TTC549 (cell line): Measurements from ENCODE around the gene SLC44A1.

Experiments
- FAIRE-seq: peaks from 2 replicates; lab custom pipeline; 2012; peaks lifted over from hg19 to GRCh38; lab: Jason Lieb, UNC

The SLC44A1 gene

DNA sequence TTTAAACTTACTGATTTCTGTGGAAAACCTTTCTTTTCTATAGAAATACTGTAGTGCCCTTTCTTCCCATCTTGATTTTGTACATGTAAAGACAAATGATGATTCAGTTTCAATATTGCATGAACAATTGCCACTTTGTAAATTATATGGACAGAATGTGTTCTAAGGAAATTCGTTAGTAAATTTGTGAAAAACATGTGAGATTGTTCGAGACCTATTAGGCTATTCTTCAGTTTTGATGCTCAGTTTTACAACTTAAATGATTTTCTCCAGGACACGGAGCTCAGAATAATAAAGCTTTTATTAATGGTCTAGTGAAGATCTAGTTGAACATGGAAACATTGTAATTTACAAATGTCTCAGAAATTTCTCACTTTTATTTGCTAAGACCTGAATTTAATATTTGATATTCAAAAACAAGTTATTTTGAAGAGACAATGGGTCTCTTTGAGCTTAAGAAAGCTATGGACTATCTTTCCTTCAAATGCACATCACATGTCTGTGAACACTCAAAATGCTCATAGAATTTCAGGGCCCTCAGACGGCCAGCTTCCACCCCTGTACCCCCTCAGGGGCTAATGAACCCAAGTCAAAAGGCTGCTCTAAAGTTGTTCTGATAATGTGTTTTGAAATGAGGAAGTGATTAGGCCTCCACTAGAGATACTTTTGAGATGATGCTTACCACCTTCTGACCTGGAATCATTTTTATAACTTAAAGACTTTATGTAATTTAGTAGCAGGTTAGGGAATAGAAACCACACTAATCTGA lies 149.3 kb downstream of the SLC44A1 start:
- no peak for FAIRE-seq

DNA sequence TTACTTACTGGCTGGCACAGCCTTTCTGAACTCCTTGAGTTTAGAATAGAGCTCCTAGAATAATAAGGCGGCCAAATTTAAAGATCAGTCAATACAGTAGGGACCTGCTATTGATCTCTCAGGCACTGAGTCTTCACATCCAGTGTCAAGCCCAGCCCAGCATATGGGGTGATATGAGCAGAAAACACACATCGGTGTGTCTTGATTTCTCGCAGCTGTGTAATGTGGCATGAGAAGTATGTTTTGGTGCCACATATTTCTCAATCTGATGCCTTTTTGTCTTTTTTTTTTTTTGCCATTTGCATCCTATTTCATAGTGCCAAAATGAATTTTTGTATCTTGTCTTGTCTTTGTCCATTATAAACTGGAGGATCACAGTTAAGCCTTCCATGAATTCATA lies 152.0 kb downstream of the SLC44A1 start:
- FAIRE-seq = no peak

DNA sequence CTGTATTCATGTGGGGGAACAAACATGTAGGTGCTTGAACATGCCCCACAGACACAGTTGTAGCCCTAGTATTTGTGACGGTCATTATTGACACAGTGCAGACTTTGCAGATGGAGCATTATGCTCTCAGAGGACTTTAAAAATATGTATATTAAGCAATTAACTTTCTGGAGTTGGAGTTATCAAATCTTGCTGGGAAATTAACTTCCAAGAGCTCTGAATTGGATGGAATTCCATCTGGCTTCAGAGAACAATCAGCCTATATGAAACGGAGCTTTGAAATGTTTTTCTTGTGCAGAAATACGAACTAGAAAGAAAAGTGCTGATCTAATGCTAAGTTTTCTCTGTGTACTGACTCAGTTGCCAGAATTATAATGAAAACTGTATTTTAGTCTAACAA lies 152.4 kb downstream of the SLC44A1 start:
- no peak for FAIRE-seq

DNA sequence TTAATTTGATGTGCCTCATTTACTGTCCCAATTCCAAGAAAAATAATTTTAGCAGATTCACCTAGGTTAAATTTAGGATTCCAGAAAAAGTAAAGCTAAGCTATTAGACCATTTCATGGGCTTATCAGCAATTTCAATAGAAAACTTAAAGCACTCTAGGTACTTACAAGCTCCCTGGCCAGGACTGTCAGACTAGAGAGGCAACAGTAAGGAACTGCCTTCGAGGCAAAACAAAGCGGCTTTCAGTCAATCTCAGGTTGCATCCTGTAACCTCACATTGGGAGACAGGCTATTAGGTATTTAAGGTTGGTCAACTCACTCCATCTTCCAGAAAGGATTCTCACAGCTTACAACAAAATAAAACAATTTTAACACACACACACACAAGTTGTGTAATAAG lies 154.7 kb downstream of the SLC44A1 start:
- FAIRE-seq = no peak

DNA sequence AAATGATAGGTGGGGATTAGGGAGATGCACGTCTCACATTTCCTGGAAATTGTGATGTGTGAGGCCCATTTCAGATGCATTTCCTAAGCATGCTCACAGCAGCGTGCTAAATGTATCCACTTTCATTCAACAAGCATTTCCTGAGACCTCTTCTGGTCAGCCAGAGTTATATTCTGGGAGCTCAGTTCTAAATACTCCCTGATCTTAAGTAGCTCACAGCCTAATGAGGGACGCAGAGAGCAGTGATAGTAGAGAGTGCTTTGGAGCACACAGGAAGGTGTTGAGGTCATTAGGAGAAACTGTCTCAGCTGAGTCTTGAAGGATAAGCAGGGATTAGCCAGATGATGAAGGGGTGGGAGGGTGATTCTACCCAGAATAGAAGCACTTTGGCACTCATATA lies 157.2 kb downstream of the SLC44A1 start:
- no peak for FAIRE-seq

DNA sequence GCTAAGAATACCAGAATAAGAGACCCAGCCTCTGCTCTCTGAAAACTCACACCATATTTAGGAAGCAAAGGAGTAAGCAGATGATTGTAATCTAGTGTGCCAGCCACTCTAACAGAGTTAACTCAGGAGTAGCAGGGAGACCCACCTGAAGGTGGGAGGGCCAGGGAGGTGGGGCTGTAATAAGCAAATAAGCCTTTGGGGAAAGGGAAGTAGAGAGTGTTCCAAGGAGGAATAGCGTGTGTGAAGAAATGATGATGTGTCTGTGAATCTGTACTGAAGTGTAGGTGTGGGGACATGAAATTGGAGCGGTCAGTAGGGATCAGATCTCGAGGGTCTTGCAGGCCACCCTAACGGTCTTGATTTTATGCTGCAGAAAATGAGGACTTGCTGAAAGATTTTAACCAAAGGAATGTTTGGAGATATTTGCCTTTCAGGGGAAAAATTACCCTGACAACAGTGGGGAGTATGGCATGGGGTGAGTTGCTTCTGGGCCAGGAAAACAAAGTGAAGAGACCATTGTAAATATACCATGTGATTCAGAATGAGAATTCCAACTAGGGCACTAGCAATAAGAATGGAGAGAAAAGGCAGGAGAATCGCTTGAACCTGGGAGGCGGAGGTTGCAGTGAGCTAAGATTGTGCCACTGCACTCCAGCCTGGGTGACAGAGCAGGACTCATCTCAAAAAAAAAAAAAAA lies 159.2 kb downstream of the SLC44A1 start:
- FAIRE-seq = no peak

DNA sequence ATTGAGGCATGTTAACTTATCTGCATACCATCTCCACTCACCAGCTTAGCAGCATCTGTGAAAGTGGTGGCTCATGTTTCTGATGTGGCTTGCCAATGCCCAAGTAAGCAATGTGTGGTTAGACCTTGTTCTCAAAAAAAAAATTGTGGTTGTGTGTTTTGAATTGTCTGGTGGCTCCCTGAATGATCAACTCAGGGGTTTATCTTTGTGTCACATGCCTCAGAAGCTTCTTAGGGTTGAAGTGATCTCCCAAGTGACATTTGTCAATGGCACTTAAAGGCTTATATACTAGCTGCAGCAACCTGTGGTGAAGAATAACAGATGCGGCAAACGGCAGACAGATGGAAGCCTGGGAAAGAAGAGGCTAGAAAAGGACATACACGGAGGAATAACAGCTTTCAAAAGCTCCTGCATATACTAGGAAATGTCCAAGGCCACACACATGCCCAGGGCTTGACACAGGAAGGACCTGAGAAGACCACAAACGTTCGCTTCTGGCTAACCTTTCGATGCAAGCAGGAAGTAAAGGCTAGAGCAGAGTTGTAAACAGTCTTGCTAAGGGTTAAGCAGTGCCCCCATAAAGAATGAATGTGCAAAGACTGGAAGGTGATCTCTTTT lies 161.2 kb downstream of the SLC44A1 start:
- FAIRE-seq = no peak

DNA sequence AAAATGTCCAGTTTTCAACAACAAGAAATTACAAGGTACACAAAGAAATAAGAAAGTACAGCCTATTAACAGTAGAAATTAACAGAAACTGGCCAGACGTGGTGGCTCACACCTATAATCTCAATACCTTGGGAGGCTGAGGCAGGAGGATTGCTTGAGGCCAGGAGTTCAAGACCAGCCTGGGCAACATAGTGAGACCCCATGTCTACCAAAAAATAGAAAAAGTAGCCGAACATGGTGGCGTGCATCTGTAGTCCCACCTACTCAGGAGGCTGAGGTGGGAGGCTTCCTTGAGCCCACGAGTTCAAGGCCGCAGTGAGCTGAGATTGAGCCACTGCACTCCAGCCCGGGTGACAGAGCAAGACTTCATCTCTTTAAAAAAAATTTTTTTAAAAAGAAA lies 161.9 kb downstream of the SLC44A1 start:
- FAIRE-seq = no peak

DNA sequence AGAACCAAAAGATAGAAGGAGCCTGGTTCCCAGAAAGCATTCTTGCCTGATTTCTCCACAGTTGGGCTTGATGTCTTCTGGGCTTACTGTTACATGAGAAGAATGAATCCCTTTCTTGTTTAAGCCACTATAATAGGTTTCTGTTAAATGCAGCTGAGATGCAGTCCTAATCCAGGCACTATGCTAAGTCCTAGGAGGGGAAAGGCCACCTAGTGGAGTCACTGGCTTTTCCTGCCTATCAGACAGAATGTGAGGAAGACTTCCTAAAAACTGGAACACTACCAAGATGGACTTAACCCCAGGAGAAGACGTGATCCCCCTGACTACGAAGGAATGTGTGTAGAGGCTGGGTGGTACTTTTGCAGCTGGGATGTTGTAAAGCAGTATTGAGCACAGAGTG lies 169.1 kb downstream of the SLC44A1 start:
- no peak for FAIRE-seq

DNA sequence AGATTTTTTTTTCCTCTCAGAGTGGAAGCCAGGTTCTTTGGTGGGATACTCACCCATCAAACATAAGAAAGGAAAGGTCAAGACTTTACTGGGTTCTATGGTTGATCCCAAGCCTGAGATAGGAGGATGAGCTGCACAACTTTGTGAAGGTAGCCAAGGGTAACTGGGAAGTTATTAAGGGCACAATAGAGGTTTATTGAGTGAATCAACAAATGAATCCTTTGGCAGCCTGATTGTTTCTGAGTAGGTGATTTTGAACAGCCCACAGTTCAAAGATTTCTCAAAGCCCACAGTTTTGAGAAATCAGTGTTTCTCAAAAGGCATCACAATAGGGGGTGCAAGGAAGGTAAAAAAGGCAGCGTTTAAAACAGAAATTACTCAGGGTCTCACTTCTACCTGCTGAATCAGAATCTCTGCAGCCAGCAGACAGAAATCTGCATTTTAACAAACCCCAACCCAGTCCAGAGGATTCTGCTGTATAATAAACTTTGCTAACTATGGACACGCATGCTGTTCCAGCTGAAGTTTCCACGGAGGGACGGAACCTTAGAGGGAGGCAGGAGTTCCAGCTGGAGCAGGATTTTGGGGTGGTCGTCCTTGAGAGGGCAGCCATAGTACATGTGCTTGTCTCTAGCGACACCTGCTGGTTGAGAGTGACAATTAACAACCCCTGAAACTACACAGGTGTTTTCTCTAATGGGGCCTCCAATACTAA lies 170.7 kb downstream of the SLC44A1 start:
- no peak for FAIRE-seq

DNA sequence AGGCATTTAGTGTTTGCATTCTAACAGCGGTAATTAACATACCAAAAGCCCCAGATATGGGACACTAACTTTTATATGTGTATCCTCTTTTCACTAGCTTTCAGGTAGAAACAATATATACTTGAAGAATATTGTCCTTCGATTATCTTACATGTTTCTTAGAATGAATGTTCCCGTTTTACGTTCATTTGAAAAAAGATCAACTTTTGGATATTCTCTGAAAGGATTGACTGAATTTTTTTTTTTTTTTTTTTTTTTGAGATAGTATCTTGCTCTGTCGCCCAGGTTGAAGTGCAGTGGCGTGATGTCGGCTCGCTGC lies 171.2 kb downstream of the SLC44A1 start:
- FAIRE-seq = no peak

DNA sequence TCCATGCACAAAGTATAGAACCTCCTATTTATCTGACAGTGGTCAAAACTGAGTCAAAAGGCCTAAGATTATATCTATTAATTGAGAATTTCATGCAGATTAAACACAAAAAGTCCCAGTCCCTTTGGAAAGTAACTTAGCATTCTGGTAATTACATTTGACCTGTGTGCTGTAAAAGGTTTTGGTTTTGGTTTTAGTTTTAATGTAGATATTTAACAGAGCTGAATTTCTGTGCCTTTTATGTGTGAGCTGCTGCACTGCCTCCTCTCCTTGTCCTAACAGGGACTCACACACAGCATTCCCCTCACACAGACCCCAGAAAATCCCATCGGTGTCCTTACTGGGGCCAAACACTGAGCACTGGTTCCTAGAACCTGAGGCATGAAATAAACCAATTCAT lies 172.4 kb downstream of the SLC44A1 start:
- no peak for FAIRE-seq

DNA sequence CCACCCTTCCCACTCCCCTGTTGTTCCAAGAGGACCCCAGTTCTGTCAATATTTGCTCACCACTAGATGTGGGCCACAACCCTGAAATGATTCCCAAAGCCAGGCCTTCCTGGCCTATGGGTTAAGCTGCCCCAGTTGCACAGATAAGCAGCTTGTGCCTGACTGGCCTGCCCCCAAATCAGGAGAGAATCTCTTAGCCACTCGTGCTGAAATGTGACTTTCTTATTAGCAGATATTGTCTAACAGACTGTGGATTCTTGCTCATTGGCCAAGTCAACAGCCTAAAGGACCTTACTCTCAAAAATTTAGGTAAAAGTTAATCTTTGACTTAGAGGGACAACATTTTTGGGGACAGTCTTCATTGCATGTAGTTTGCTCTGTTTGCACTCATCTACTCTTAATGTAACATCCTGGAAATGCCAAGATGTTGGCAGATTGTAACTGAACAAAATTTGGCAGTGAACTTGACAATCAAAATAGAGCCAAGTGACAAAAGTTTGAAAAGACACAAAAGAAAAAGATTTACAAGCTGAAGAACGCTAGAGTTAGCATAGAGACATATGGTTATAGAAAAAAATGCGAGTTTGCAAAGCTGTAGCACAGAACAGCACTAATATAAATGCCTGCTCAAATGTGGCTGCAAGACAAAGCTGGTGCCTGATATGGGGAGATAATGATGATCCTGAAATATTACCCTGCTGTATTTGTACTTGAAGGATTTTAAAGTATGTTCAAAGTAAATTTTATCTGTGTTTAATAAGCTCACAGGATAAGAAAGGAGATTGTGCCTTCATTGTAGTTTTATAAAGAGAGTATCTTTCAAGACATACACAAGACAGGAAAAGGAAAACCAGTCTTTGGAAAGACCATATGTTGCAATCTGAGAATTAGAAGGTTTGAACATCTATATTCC lies 174.4 kb downstream of the SLC44A1 start:
- no peak for FAIRE-seq

DNA sequence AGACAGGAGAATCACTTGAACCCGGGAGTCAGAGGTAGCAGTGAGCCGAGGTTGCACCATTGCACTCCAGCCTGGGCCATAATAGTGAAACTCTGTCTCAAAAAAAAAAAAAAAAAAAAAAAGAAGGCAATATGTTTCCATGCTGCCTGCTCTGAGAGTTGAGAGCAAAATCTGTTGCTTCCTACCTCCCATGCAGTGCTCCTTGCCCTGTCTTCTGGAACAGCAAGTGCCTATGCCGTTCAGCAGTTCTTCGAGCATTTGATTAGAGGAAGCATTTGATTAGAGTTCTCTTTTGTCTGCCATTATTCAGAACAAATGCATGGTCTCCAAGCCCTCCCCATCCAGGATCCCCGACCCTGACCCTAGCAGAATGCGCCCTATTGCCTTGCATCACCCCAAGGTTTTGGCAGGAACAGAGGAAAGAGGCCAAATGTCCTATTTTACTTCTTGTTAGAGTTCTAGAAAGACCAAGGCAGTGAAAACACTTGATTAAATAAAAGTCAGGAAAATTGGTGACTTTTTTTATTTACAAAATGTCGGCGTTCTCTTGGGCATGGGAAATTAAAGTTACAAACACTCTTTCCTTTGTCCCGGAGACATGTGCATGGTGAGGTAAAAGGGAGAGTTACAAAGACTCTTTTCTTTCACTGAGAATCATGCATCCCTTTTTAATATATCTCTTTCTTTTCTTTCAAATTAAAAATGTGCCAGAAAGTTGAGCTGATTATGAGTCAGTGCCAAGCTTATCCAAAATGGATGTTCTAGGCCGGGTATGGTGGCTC lies 175.6 kb downstream of the SLC44A1 start:
- no peak for FAIRE-seq

DNA sequence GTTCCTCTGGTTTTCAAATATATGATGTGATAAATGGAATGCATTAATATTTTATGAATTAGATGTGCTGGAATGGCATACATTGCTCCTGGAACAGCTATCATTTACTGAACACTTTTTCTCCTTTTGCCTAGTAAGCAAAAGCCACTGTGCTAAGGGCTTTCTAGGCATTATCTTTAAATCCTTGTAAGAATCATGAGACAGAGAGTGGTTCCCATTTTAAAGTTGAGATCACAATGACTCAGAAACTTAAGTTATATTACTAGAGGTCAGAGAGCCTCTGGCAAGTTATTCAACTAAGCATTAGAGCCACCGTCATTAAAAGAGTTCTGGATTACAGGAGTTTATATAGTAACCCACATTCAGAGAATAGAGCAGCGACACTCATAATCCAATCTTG lies 176.7 kb downstream of the SLC44A1 start:
- FAIRE-seq = no peak

DNA sequence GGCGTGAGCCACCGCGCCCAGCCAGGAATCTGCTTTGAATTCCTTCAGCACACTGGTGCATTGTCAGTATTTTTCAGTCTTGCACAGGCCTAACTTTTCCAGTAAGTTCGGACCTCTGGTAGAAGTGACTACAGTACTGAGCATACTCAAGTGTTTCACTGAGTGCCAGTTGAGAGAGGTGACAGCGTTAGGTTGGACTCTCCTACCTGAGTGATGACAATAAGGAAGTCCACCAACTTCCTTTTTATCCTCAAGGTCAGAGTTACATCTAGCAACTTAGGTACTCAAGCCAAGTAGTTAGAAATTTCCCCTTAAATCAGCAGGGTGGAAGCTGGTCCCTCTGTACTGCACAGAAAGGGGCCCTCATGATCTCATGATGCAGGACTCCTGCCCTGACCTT lies 177.4 kb downstream of the SLC44A1 start:
- FAIRE-seq = no peak

DNA sequence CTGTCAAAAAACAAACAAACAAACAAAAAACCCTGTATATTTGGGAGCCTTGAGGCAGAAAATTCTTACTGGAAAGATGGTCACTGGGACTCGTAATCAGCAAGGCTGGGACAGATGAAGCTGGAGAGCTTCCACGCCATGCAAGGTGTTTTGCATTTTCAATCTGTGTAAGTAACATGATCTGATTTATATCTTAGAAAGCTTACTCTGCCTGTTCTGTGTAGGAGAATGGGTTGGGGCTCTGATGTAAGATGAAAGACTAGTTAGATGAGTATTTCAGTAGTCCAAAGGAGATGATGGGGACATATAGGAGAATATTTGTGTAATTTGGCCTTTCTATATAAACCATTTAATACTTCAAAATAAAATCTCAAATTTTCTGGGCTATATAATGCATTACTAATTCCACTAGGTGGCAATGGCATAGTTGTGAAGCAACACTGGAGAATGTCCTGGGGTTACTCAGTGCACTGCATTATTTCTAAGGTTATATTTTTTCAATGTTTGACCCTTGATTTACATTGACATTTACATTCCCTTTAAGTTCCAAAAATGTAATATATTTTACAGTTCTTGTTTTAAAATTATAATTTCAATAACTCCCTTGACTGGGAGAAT lies 181.5 kb downstream of the SLC44A1 start:
- FAIRE-seq = peak; percentile 53

DNA sequence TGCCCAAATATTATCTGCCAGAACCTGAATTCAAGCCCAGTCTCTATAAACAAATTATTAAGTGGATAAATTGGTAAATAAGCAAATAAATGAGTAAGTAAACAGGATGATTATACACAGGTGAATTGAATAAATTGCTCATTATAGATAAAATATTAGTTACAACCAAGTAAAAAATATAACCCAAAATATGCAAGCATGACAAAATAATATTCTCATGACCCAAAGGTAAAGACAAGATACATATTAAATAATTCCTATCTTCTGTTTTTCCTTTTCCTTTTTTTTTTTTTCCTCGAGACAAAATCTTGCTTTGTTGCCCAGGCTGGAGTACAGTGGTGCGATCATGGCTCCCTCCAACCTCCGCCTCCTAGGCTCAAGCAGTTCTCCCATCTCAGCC lies 182.2 kb downstream of the SLC44A1 start:
- FAIRE-seq = no peak

DNA sequence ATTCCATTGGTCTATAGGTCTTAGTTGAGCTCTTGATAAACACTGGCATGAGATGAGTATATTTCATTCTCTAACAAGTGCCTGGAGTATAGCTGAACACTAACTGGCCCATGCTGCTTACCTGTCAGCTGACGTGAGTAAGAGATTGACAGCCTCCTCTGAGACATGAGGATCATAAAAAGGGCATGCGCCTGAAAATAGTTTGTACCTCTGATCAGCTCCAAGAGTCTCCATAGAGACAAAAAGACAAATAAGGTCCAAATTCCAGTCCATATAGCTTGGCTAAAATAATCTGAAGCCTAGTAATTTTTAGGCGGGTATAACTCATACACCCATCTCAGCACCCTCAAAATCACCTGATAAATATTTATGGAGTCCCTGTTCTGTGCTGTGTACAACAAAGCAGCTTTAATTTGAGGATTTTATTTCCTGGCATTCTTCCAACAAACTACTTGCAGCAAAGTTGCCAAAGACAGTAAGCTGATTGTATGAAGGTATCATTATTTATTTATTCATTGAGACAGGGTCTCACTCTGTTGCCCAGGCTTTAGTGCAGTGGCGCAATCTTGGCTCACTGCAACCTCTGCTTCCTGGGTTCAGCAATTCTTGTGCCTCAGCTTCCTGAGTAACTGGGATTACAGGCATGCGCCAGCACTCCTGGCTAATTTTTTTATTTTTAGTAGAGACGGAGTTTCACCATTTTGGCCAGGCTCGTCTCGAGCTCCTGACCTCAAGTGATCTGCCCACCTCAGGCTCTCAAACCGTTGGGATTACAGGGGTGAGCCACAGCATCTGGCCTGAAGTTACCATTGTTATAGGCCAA lies 187.2 kb downstream of the SLC44A1 start:
- FAIRE-seq = no peak
